RKO (cell line): ENCODE results near the gene SORCS2.
A peak's percentile ranks its signal among the peaks of the same experiment; 100 is the strongest.

ENCODE experiments used
- DNase-seq: peaks from one replicate; pipeline ENCODE4 v3.0.0-alpha.2; 2016; ENCODE audit warnings: low spot score

Gene SORCS2

DNA sequence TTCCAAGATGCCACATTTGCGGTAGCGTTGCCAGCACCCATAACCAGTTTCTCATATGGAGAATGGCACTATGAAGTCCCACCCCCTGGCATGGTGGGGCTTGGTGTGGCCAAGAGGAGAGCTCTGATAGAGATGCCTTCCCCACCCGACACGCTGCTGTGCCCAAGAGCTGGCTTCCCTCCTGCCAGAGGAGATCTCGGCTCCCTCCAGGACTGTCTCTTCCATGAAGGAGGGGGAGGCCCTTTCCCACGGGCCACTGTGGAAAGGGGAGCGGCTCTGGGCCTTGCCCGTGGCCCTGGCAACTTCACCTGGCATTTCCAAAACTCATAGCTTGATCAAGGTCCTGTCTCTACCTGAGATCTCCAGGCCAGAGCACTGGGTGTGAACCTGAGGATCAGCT lies 459.7 kb downstream of the SORCS2 start:
- no peak for DNase-seq

DNA sequence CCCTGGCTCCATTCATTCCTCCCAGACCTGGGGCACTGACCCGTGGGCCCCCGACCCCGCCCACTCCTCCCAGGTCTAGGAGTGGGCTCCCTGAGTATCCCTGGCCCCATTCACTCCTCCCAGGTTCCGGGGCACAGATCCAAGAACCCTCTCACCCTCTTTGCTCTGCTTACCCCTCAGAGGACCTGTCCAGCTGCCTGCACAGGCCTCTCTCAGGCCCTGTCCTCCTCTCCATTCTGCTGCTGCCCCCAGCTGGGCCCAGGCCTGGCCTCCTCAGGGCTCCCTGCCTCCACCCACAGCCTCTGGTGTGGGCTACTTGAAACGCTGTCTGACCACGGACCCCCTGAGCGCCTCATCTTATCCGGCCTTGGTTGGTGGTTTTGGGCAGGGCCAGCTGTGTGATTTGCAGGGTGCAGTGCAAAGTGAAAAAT lies 460.1 kb downstream of the SORCS2 start:
- no peak for DNase-seq

- DNase-seq = no peak
Observed at GRCh38 chr4:7652906-7653305, 460.6 kb downstream of the SORCS2 start.

GRCh38 chr4:7653510-7654369 lies 461.4 kb downstream of the SORCS2 start:
- DNase-seq = no peak

- DNase-seq = no peak
Observed at GRCh38 chr4:7654550-7655445, 462.5 kb downstream of the SORCS2 start.

- DNase-seq = no peak
Observed at GRCh38 chr4:7655511-7656243, 463.3 kb downstream of the SORCS2 start.

GRCh38 chr4:7656244-7656800 lies 464.0 kb downstream of the SORCS2 start:
- DNase-seq = no peak

GRCh38 chr4:7657545-7658297 lies 465.4 kb downstream of the SORCS2 start:
- peak; percentile 29 for DNase-seq

DNA sequence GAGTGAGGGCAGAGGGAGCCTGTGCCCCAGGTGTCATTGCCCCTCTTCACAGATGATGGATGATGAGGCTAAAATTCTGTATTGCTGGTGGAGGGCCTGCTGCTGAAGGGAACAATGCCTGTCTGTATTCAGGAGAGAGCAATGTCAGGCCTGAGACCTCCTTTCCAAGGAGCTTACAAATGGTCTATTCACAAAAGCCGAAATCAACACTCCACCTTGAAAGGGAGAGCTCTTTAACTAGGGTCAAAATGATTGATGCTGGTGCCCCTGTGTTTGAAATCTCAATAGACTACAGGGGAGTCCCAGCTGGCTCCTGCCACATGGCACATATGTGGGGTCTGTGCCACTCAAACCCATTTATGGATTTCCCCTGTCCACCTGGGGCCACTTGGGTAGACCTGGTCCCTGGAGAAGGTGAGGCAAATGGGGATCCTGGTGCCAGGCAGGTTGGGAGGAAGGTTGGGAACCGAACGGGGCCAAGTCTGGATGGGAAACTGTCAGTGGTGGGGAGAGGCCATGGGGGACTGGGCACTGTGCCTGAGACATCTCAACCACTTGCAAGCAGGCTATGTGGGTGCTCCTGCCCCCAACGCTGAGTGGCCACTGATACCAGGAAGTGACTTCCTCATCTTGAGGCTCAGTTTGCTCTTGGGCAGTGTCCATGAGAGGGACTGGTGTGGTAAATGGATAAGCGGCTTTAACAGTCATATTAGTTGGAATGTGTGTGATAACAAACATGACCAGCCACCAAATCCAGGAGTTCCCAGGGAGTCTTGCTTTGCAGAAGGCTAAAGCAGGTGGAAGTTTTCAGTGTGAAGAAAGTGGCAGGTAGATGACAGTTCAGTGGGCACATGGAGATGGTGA lies 466.2 kb downstream of the SORCS2 start:
- DNase-seq = no peak

- no peak for DNase-seq
Observed at GRCh38 chr4:7659429-7660175, 467.3 kb downstream of the SORCS2 start.

GRCh38 chr4:7660176-7661039 lies 468.1 kb downstream of the SORCS2 start:
- DNase-seq = no peak

GRCh38 chr4:7661066-7661748 lies 468.9 kb downstream of the SORCS2 start:
- no peak for DNase-seq

DNA sequence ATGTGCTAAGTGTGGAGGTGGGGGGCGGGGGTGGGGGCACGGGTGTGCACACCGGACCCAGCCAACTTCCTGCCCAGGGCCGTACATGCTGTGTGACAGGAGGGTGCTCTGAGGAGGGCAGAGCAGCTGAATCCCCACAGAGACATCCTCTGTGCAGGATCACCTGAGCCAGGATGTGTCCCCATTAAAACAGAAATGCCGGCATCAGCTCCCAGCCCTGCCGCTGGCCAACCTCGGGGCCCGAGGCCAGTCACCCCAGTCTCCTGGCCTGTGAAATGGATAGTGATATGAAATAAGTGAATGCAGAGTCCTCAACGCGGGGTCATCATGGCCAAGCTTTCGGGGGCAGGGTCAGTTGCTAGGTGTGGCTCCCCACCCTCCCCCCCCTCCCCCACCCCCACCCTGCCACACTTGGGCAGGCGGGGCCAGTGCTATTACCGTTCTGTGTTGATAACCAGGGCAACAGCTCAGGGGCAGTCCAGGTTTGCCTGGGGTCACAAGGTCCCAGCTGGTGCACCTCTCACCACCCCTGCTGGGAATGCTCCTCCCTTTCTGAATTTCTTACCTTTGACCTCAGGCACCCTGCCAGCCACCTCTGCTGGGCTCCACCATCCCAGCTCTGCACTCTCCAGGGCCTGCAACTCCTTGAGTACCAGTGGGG lies 469.6 kb downstream of the SORCS2 start:
- no peak for DNase-seq

- DNase-seq = no peak
Observed at GRCh38 chr4:7662507-7662846, 470.1 kb downstream of the SORCS2 start.

GRCh38 chr4:7663075-7663541 lies 470.8 kb downstream of the SORCS2 start:
- peak; percentile 41 for DNase-seq

GRCh38 chr4:7664106-7664505 lies 471.8 kb downstream of the SORCS2 start:
- DNase-seq = no peak

DNA sequence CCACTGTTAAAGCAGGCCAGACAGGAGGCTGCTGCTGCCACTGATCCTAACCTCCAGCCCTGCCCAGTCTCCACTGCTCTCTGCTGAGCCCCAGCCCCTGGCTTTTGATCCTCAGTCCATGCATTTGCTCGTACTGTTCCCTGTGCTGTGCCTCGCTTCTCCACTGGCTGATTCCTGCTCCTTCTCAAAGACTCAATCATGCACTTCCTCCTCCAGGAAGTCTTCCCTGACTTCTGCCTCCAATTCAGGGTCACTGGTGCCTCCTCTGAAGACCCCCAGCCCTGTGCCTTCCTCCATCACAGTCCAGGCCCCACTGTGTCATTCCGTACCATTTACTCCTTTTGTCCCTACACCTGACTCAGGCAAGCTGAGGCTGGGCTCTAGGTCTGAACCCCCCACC lies 473.0 kb downstream of the SORCS2 start:
- no peak for DNase-seq
